ENCODE measurements around the gene CAB39.
"Not testable (repeated sequence)": the region's sequence is repeated elsewhere in the genome, so short reads cannot be mapped to it uniquely, and the experiment has no call there.

Gene CAB39

DNA sequence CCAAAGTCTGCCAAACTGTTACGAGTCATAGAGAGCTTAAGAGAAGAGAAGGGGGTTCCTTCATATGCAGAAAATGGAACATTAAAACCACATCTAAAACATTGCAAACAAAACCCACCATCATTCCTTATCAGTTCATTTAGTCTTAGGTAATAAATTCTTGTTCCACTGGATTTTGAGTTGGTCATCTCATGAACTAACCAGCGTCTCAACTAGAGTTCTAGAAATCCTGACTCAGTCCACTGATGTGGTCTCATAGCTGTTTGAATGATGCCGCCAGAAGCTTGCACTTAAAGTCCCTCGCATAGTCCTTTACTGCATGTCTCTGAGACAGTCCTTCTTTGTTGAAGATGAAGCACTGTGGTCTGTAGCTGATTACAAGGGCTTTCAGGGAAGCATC is 15.0 kb upstream of the CAB39 start:
- no peaks in the 10 kb centered on the region for H3K27me3 ChIP-seq (ENCODE audit: control insufficient read depth, insufficient read depth, low read length)
- H3K9ac ChIP-seq (ENCODE audit: low read depth, low read length) = no peak overlapping the region
- no peak overlapping the region for H3K4me3 ChIP-seq (ENCODE audit: low read depth, low read length)
- H3K4me1 ChIP-seq (ENCODE audit: control insufficient read depth, insufficient read depth, low read length) = no peaks in the 10 kb centered on the region
- H3K27ac ChIP-seq (ENCODE audit: low read depth, low read length) = no peak overlapping the region
- H3K36me3 ChIP-seq (ENCODE audit: control insufficient read depth, insufficient read depth, low read length) = no peaks in the 10 kb centered on the region
- H3K9me3 ChIP-seq (ENCODE audit: control insufficient read depth, insufficient read depth, low read length) = no peaks in the 10 kb centered on the region

DNA sequence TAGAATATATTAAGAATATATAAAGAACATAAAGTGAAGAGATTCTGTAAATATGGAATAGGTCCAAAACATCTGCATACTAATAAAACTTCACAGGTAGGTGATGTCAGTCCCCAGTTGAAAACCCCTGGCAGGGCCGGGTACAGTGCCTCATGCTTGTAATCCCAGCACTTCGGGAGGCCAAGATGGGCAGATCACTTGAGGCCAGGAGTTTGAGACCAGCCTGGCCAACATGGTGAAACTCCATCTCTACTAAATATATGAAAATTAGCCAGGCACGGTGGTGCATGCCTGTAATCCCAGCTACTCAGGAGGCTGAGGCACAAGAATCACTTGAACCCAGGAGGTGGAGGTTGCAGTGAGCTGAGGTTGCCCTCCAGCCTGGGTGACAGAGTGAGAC is 13.9 kb upstream of the CAB39 start:
- not testable (repeated sequence) for H3K9me3 ChIP-seq (ENCODE audit: control insufficient read depth, insufficient read depth, low read length); H3K36me3 ChIP-seq (ENCODE audit: control insufficient read depth, insufficient read depth, low read length); H3K4me3 ChIP-seq (ENCODE audit: low read depth, low read length); H3K27me3 ChIP-seq (ENCODE audit: control insufficient read depth, insufficient read depth, low read length); H3K4me1 ChIP-seq (ENCODE audit: control insufficient read depth, insufficient read depth, low read length); H3K27ac ChIP-seq (ENCODE audit: low read depth, low read length); H3K9ac ChIP-seq (ENCODE audit: low read depth, low read length)

GRCh38 chr2:230700447-230700846 is 12.2 kb upstream of the CAB39 start:
- H3K36me3 ChIP-seq (ENCODE audit: control insufficient read depth, insufficient read depth, low read length) = no peaks in the 10 kb centered on the region
- no peak overlapping the region for H3K27ac ChIP-seq (ENCODE audit: low read depth, low read length)
- H3K9ac ChIP-seq (ENCODE audit: low read depth, low read length) = no peak overlapping the region
- H3K4me3 ChIP-seq (ENCODE audit: low read depth, low read length) = no peak overlapping the region
- H3K27me3 ChIP-seq (ENCODE audit: control insufficient read depth, insufficient read depth, low read length) = no peaks in the 10 kb centered on the region
- H3K4me1 ChIP-seq (ENCODE audit: control insufficient read depth, insufficient read depth, low read length) = no peaks in the 10 kb centered on the region
- no peaks in the 10 kb centered on the region for H3K9me3 ChIP-seq (ENCODE audit: control insufficient read depth, insufficient read depth, low read length)

GRCh38 chr2:230701308-230701707 is 11.3 kb upstream of the CAB39 start:
- Histone ChIP-seq H3K27me3 (ENCODE audit: control insufficient read depth, insufficient read depth, low read length) (no peaks in the 10 kb centered on the region), H3K9ac (ENCODE audit: low read depth, low read length) (no peak overlapping the region), H3K36me3 (ENCODE audit: control insufficient read depth, insufficient read depth, low read length) (no peaks in the 10 kb centered on the region), H3K4me3 (ENCODE audit: low read depth, low read length) (no peak overlapping the region), H3K9me3 (ENCODE audit: control insufficient read depth, insufficient read depth, low read length) (no peaks in the 10 kb centered on the region), H3K27ac (ENCODE audit: low read depth, low read length) (no peak overlapping the region), H3K4me1 (ENCODE audit: control insufficient read depth, insufficient read depth, low read length) (no peaks in the 10 kb centered on the region)

GRCh38 chr2:230702457-230702856 is 10.2 kb upstream of the CAB39 start:
- H3K9ac ChIP-seq (ENCODE audit: low read depth, low read length); H3K27me3 ChIP-seq (ENCODE audit: control insufficient read depth, insufficient read depth, low read length); H3K9me3 ChIP-seq (ENCODE audit: control insufficient read depth, insufficient read depth, low read length); H3K4me3 ChIP-seq (ENCODE audit: low read depth, low read length); H3K36me3 ChIP-seq (ENCODE audit: control insufficient read depth, insufficient read depth, low read length); H3K27ac ChIP-seq (ENCODE audit: low read depth, low read length); H3K4me1 ChIP-seq (ENCODE audit: control insufficient read depth, insufficient read depth, low read length): not testable (repeated sequence)

DNA sequence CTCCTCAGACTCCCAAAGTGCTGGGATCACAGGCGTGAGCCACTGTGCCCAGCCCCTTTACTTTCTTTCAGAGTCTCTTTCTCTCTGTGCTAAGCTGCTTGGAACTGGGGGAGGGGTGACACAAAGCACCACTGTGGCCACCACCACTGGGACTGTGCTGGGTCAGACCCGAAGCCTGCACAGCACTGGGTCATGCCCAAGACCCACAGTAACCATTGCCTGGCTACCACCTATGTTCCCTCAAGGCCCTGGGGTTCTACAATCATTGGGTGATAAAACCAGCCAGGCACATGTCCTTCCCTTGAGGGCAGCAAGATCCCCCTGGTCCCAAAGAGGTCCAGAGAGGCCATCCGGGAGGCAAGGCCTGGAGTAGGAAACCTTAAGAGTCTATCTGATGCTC is 9.1 kb upstream of the CAB39 start:
- no peaks in the 10 kb centered on the region for H3K9me3 ChIP-seq (ENCODE audit: control insufficient read depth, insufficient read depth, low read length)
- H3K4me3 ChIP-seq (ENCODE audit: low read depth, low read length) = no peak overlapping the region
- H3K4me1 ChIP-seq (ENCODE audit: control insufficient read depth, insufficient read depth, low read length) = no peaks in the 10 kb centered on the region
- no peaks in the 10 kb centered on the region for H3K27me3 ChIP-seq (ENCODE audit: control insufficient read depth, insufficient read depth, low read length)
- no peak overlapping the region for H3K9ac ChIP-seq (ENCODE audit: low read depth, low read length)
- H3K27ac ChIP-seq (ENCODE audit: low read depth, low read length) = no peak overlapping the region
- H3K36me3 ChIP-seq (ENCODE audit: control insufficient read depth, insufficient read depth, low read length) = no peaks in the 10 kb centered on the region

DNA sequence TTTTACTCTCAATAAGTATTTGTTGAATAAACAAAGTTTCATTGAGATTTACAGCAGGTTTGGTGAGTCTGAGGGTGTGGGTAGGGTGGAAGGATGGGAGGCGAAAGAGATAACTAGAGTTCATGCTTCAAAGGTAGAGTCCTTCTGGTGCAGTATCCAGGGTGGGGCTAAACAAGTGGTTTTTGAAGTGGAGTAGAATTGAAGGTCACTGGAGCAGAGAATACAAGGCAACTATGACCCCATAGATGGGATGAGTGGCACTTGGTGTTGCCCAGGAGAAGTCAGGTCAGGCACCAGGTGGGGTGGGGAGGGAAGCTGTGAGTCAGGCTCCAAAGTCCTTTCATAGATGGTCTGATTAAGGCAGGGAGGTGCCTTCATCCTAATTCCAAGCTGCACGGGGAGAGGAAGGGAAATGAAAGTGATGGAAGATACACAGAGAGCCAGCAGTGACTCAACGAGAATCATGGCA is 6.6 kb upstream of the CAB39 start:
- no peak overlapping the region for H3K9ac ChIP-seq (ENCODE audit: low read depth, low read length)
- no peaks in the 10 kb centered on the region for H3K36me3 ChIP-seq (ENCODE audit: control insufficient read depth, insufficient read depth, low read length)
- no peaks in the 10 kb centered on the region for H3K4me1 ChIP-seq (ENCODE audit: control insufficient read depth, insufficient read depth, low read length)
- no peak overlapping the region for H3K4me3 ChIP-seq (ENCODE audit: low read depth, low read length)
- no peak overlapping the region for H3K27ac ChIP-seq (ENCODE audit: low read depth, low read length)
- H3K27me3 ChIP-seq (ENCODE audit: control insufficient read depth, insufficient read depth, low read length) = no peaks in the 10 kb centered on the region
- H3K9me3 ChIP-seq (ENCODE audit: control insufficient read depth, insufficient read depth, low read length) = no peaks in the 10 kb centered on the region

DNA sequence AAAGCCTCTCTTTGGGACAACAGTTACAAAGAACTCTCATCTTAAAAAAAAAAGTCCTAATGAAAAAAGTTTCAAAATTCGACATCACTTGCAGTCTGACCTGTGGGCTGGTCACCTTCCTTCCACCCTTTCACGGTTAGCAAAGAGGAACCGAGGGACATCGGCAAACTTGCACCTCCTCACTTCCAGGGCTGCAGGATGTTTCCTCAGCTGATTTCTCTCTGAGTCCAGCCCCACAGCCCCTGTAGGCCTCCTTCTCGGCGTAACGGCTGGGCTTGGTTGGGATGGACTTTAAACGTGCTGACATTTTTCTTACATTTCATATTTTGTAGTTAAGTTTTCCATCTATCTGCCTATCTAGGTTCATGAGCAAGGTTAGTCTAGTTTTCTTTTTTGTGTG is 5.7 kb upstream of the CAB39 start:
- H3K4me1 ChIP-seq (ENCODE audit: control insufficient read depth, insufficient read depth, low read length) = no peaks in the 10 kb centered on the region
- H3K4me3 ChIP-seq (ENCODE audit: low read depth, low read length) = no peak overlapping the region
- H3K36me3 ChIP-seq (ENCODE audit: control insufficient read depth, insufficient read depth, low read length) = no peaks in the 10 kb centered on the region
- H3K27me3 ChIP-seq (ENCODE audit: control insufficient read depth, insufficient read depth, low read length) = no peaks in the 10 kb centered on the region
- no peak overlapping the region for H3K9ac ChIP-seq (ENCODE audit: low read depth, low read length)
- no peaks in the 10 kb centered on the region for H3K9me3 ChIP-seq (ENCODE audit: control insufficient read depth, insufficient read depth, low read length)
- H3K27ac ChIP-seq (ENCODE audit: low read depth, low read length) = no peak overlapping the region

GRCh38 chr2:230708204-230708603 is 4.4 kb upstream of the CAB39 start:
- 0 out of 2 replicates have a peak, but pooled peaks cover 3% of the 10 kb centered on the region for H3K4me1 ChIP-seq (ENCODE audit: control insufficient read depth, insufficient read depth, low read length)
- H3K36me3 ChIP-seq (ENCODE audit: control insufficient read depth, insufficient read depth, low read length) = no peaks in the 10 kb centered on the region
- H3K9me3 ChIP-seq (ENCODE audit: control insufficient read depth, insufficient read depth, low read length) = no peaks in the 10 kb centered on the region
- no peak overlapping the region for H3K9ac ChIP-seq (ENCODE audit: low read depth, low read length)
- no peak overlapping the region for H3K4me3 ChIP-seq (ENCODE audit: low read depth, low read length)
- no peak overlapping the region for H3K27ac ChIP-seq (ENCODE audit: low read depth, low read length)
- no peaks in the 10 kb centered on the region for H3K27me3 ChIP-seq (ENCODE audit: control insufficient read depth, insufficient read depth, low read length)

DNA sequence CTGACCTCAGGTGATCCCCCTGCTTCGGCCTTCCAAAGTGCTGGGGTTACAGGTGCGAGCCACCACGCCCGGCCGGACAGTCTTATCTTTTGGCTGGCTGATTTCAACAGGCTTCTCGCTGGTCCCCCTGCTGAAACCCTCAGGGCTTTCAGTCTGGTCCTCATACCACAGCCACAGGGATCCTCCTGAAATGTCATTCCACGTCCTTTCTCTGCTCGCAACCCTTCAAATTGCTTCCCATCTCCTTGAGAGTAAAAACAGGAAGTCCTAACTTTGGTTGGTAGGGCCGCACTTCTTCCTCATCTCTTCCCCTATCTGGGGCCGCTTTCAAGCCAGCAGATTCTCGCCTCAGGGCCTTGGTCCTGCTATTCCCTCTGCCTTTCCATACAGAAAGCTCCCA is 1.4 kb upstream of the CAB39 start:
- Histone ChIP-seq H3K9me3 (ENCODE audit: control insufficient read depth, insufficient read depth, low read length) (no peaks in the 10 kb centered on the region), H3K4me3 (ENCODE audit: low read depth, low read length) (no peak overlapping the region), H3K9ac (ENCODE audit: low read depth, low read length) (no peak overlapping the region), H3K27ac (ENCODE audit: low read depth, low read length) (no peak overlapping the region), H3K27me3 (ENCODE audit: control insufficient read depth, insufficient read depth, low read length) (no peaks in the 10 kb centered on the region), H3K4me1 (ENCODE audit: control insufficient read depth, insufficient read depth, low read length) (peaks cover 17% of the 10 kb centered on the region), H3K36me3 (ENCODE audit: control insufficient read depth, insufficient read depth, low read length) (no peaks in the 10 kb centered on the region; the same call in 1 of the 2 replicates)

GRCh38 chr2:230713331-230714135 is 891 bp downstream of the CAB39 start:
- peak overlapping the region; percentile 83 for H3K4me3 ChIP-seq (ENCODE audit: low read depth, low read length)
- H3K36me3 ChIP-seq (ENCODE audit: control insufficient read depth, insufficient read depth, low read length) = no peaks in the 10 kb centered on the region; the same call in 1 of the 2 replicates
- peak overlapping the region; percentile 58 for H3K9ac ChIP-seq (ENCODE audit: low read depth, low read length)
- H3K9me3 ChIP-seq (ENCODE audit: control insufficient read depth, insufficient read depth, low read length) = no peaks in the 10 kb centered on the region
- peak overlapping the region; percentile 76 for H3K27ac ChIP-seq (ENCODE audit: low read depth, low read length)
- H3K4me1 ChIP-seq (ENCODE audit: control insufficient read depth, insufficient read depth, low read length) = peaks cover 34% of the 10 kb centered on the region
- H3K27me3 ChIP-seq (ENCODE audit: control insufficient read depth, insufficient read depth, low read length) = no peaks in the 10 kb centered on the region

Measured in HUES48 (cell line).